Tibial artery (tissue), 4 donors: ENCODE measurements around the gene HSPB6.
"Not testable (repeated sequence)": the region's sequence is repeated elsewhere in the genome, so short reads cannot be mapped to it uniquely, and the experiment has no call there.

Experiments
- DNase-seq, 2 donors: peaks; one replicate each; pipeline ENCODE4 v3.0.0-alpha.2; 2019
- H3K27ac ChIP-seq, 2 donors: fragments of 200-600 bp; sonication (generic) in 1 of 2; 1 replicate in 1 of 2; 2 replicates in 1 of 2; pipeline ENCODE4 v1.5.1; 2018 to 2019; ENCODE audit warnings: mild to moderate bottlenecking in 1 of 2
- H3K27me3 ChIP-seq, 2 donors: fragments of 200-600 bp; sonication (generic) in 1 of 2; one replicate each; pipeline versions ENCODE4 v1.5.1 to v1.6.0; 2016 to 2019
- H3K36me3 ChIP-seq, 3 donors: fragments of 200-600 bp; sonication (generic) in 2 of 3; one replicate each; pipeline ENCODE4 v1.5.1; 2016 to 2019; ENCODE audit warnings: mild to moderate bottlenecking in 2 of 3
- H3K4me1 ChIP-seq, 4 donors: fragments of 200-600 bp; sonication (generic) in 2 of 4; 1 replicate in 3 of 4; 2 replicates in 1 of 4; pipeline ENCODE4 v1.5.1; 2016 to 2019
- H3K4me3 ChIP-seq, 2 donors: fragments of 200-600 bp; sonication (generic) in 1 of 2; 1 replicate in 1 of 2; 2 replicates in 1 of 2; pipeline ENCODE4 v1.5.1; 2018 to 2019; ENCODE audit warnings: mild to moderate bottlenecking in 2 of 2
- H3K9me3 ChIP-seq, 3 donors: fragments of 200-600 bp; sonication (generic) in 1 of 3; one replicate each; pipeline ENCODE4 v1.5.1; 2016 to 2019
- CTCF ChIP-seq, 2 experiments: fragments of 200-600 bp in 1 of 2; fragments of 450-650 bp in 1 of 2; IDR thresholded peaks; one replicate each; pipeline ENCODE4 v1.5.1; 2017 to 2019; ENCODE audit warnings: antibody characterized with exemption in 2 of 2, mild to moderate bottlenecking in 1 of 2, moderate library complexity in 1 of 2
- intact Hi-C: fragments of 100-400 bp; cut with DNase I; formaldehyde crosslinking; loops from one replicate; pipeline ENCODE4 v1.15.0; 2023; ENCODE audit warnings: low total_unique reads

The HSPB6 gene

GRCh38 chr19:35773020-35773806, 16.4 kb upstream of the HSPB6 start:
- no peak for TF ChIP-seq CTCF (IDR thresholded peaks at IDR 0.05)
- Histone ChIP-seq H3K4me3 (no peak overlapping the region), H3K4me1 (peaks cover 0 to 19% (median 15%) of the 10 kb centered on the region in 4 donors), H3K36me3 (peaks cover 0 to 15% (median 0%) of the 10 kb centered on the region in 3 donors), H3K27ac (no peak overlapping the region), H3K9me3 (no peaks in the 10 kb centered on the region), H3K27me3 (no peaks in the 10 kb centered on the region)
- intact Hi-C loops, result no loop called here
- DNase-seq, result no peak

GRCh38 chr19:35772362-35772761, 15.5 kb upstream of the HSPB6 start:
- H3K27ac ChIP-seq, H3K4me3 ChIP-seq, H3K27me3 ChIP-seq, DNase-seq, H3K9me3 ChIP-seq, intact Hi-C loops: not testable (repeated sequence)
- Histone ChIP-seq H3K36me3 (peaks cover 0 to 14% (median 0%) of the 10 kb centered on the region in 3 donors), H3K4me1 (peaks cover 0 to 19% (median 15%) of the 10 kb centered on the region in 4 donors)

- H3K4me1 ChIP-seq, result no peaks in the 10 kb centered on the region
- H3K27ac ChIP-seq, result no peak overlapping the region
- intact Hi-C loops, result no loop called here
- TF ChIP-seq CTCF (IDR thresholded peaks at IDR 0.05), result no peak
- peaks cover 4 to 57% (median 17%) of the 10 kb centered on the region in 3 donors for H3K36me3 ChIP-seq
- DNase-seq, result no peak
- H3K27me3 ChIP-seq, result no peaks in the 10 kb centered on the region
- no peaks in the 10 kb centered on the region for H3K9me3 ChIP-seq
- no peak overlapping the region for H3K4me3 ChIP-seq
Observed at GRCh38 chr19:35768082-35768421, 11.2 kb upstream of the HSPB6 start.

GRCh38 chr19:35767288-35768081, 10.7 kb upstream of the HSPB6 start:
- H3K9me3 ChIP-seq, result no peaks in the 10 kb centered on the region
- no peaks in the 10 kb centered on the region for H3K27me3 ChIP-seq
- H3K27ac ChIP-seq, result no peak overlapping the region
- H3K4me3 ChIP-seq, result no peak overlapping the region
- TF ChIP-seq CTCF (IDR thresholded peaks at IDR 0.05), result no peak
- intact Hi-C loops, result no loop called here
- peaks cover 4 to 62% (median 17%) of the 10 kb centered on the region in 3 donors for H3K36me3 ChIP-seq
- H3K4me1 ChIP-seq, result no peaks in the 10 kb centered on the region
- DNase-seq, result no peak

- no peak overlapping the region for H3K27ac ChIP-seq
- no peaks in the 10 kb centered on the region for H3K9me3 ChIP-seq
- H3K27me3 ChIP-seq, result no peaks in the 10 kb centered on the region
- no peaks in the 10 kb centered on the region for H3K4me1 ChIP-seq
- H3K4me3 ChIP-seq, result no peak overlapping the region
- intact Hi-C loops, result no loop called here
- TF ChIP-seq CTCF (IDR thresholded peaks at IDR 0.05), result no peak
- no peak for DNase-seq
- peaks cover 4 to 70% (median 24%) of the 10 kb centered on the region in 3 donors for H3K36me3 ChIP-seq
Observed at GRCh38 chr19:35766571-35767104, 9.8 kb upstream of the HSPB6 start.
